Mesenchymal stem cell (in vitro differentiated cells and primary cell): Measurements from ENCODE around the gene MYT1.

Source experiments
- DNase-seq: peaks from one replicate; pipeline ENCODE4 v3.0.0-alpha.2; 2013
- H2AFZ ChIP-seq: one replicate; pipeline ENCODE4 v1.6.1; 2013; ENCODE audit warnings: low read depth, mild to moderate bottlenecking, control low read depth, inconsistent platforms, low read length, moderate library complexity
- H2AK5ac ChIP-seq: 2 replicates; pipeline ENCODE4 v1.6.1; 2013; ENCODE audit warnings: low read length, moderate library complexity, mild to moderate bottlenecking, inconsistent platforms; ENCODE audit not compliant: severe bottlenecking
- H2BK120ac ChIP-seq: one replicate; pipeline ENCODE4 v1.6.1; 2013; ENCODE audit warnings: low read depth, mild to moderate bottlenecking, inconsistent platforms, low read length, moderate library complexity
- H2BK12ac ChIP-seq, 2 experiments: one replicate each; pipeline ENCODE4 v1.6.1; 2013; ENCODE audit warnings: inconsistent platforms in 2 of 2, low read length in 2 of 2, mild to moderate bottlenecking in 2 of 2, moderate library complexity in 2 of 2, control low read depth in 1 of 2
- H2BK15ac ChIP-seq: one replicate; pipeline ENCODE4 v1.6.1; 2013; ENCODE audit warnings: mild to moderate bottlenecking, low read depth, inconsistent platforms; ENCODE audit not compliant: poor library complexity, severe bottlenecking
- H2BK5ac ChIP-seq: 2 replicates; pipeline ENCODE4 v1.6.1; 2013; ENCODE audit warnings: low read depth, mild to moderate bottlenecking, low read length, control low read depth, inconsistent platforms; ENCODE audit not compliant: poor library complexity, severe bottlenecking
- H3K14ac ChIP-seq, 2 experiments: one replicate each; pipeline ENCODE4 v1.6.1; 2013; ENCODE audit warnings: inconsistent platforms in 2 of 2, low read length in 2 of 2, control low read depth in 1 of 2, mild to moderate bottlenecking in 1 of 2, moderate library complexity in 1 of 2
- H3K18ac ChIP-seq, 2 experiments: one replicate each; pipeline ENCODE4 v1.6.1; 2013; ENCODE audit warnings: inconsistent platforms in 2 of 2, low read length in 2 of 2, control low read depth in 1 of 2, low read depth in 1 of 2, mild to moderate bottlenecking in 1 of 2
- H3K23ac ChIP-seq, 2 experiments: one replicate each; pipeline ENCODE4 v1.6.1; 2013; ENCODE audit warnings: inconsistent platforms in 2 of 2, low read length in 2 of 2, mild to moderate bottlenecking in 2 of 2, moderate library complexity in 2 of 2, control low read depth in 1 of 2
- H3K27ac ChIP-seq: 2 replicates; pipeline ENCODE4 v1.5.1; 2013; ENCODE audit warnings: mild to moderate bottlenecking, moderate library complexity, low read length, control low read depth, inconsistent platforms; ENCODE audit not compliant: poor library complexity, severe bottlenecking
- H3K27me3 ChIP-seq, 2 experiments: 2 replicates each; pipeline versions ENCODE4 v1.6.1 to v1.7.0; 2013; ENCODE audit warnings: low read length in 2 of 2, mild to moderate bottlenecking in 2 of 2, moderate library complexity in 2 of 2, control low read depth in 1 of 2, inconsistent platforms in 1 of 2; ENCODE audit not compliant: control insufficient read depth in 1 of 2, insufficient read depth in 1 of 2
- H3K36me3 ChIP-seq, 2 experiments: 2 replicates each; pipeline versions ENCODE4 v1.6.1 to v1.7.0; 2013; ENCODE audit warnings: low read length in 2 of 2, control low read depth in 1 of 2, inconsistent platforms in 1 of 2, low read depth in 1 of 2, mild to moderate bottlenecking in 1 of 2; ENCODE audit not compliant: insufficient read depth in 2 of 2, control insufficient read depth in 1 of 2
- H3K4ac ChIP-seq, 2 experiments: one replicate each; pipeline ENCODE4 v1.6.1; 2013; ENCODE audit warnings: inconsistent platforms in 2 of 2, low read length in 2 of 2, mild to moderate bottlenecking in 2 of 2, moderate library complexity in 2 of 2, control low read depth in 1 of 2, low read depth in 1 of 2
- H3K4me1 ChIP-seq: 2 replicates; pipeline ENCODE4 v1.6.1; 2013; ENCODE audit warnings: low read depth, low read length, control low read depth; ENCODE audit not compliant: control insufficient read depth, insufficient read depth
- H3K4me2 ChIP-seq: 2 replicates; pipeline ENCODE4 v1.6.1; 2013; ENCODE audit warnings: low read length, mild to moderate bottlenecking, inconsistent platforms; ENCODE audit not compliant: poor library complexity, severe bottlenecking
- H3K4me3 ChIP-seq, 2 experiments: 2 replicates each; pipeline versions ENCODE4 v1.5.1 to v1.7.0; 2013; ENCODE audit warnings: low read length in 2 of 2, mild to moderate bottlenecking in 2 of 2, control low read depth in 1 of 2, low read depth in 1 of 2; ENCODE audit not compliant: insufficient read depth in 1 of 2
- H3K79me1 ChIP-seq: replicated peaks from 2 replicates; pipeline ENCODE4 v1.6.1; 2013; ENCODE audit warnings: mild to moderate bottlenecking, control low read depth, low read length, inconsistent platforms; ENCODE audit not compliant: poor library complexity, severe bottlenecking
- H3K9ac ChIP-seq: 2 replicates; pipeline ENCODE4 v1.7.0; 2013; ENCODE audit warnings: mild to moderate bottlenecking, low read length, moderate library complexity
- H3K9me3 ChIP-seq: 2 replicates; pipeline ENCODE4 v1.7.0; 2013; ENCODE audit warnings: mild to moderate bottlenecking, low read length; ENCODE audit not compliant: control insufficient read depth
- H4K8ac ChIP-seq: one replicate; pipeline ENCODE4 v1.6.1; 2013; ENCODE audit warnings: inconsistent platforms, mild to moderate bottlenecking, low read length, moderate library complexity
- H4K91ac ChIP-seq: one replicate; pipeline ENCODE4 v1.6.1; 2013; ENCODE audit warnings: mild to moderate bottlenecking, low read length, inconsistent platforms
- WGBS: methylation state at CpG from one replicate; pipeline ENCODE4 v1.1.7; 2013; ENCODE audit warnings: mixed read lengths; 5-methylcytosine and 5-hydroxymethylcytosine counted together

The MYT1 gene

GRCh38 chr20:64265201-64265600, 100.9 kb downstream of the MYT1 start:
- Histone ChIP-seq H2AFZ (no peak overlapping the region), H4K8ac (no peak overlapping the region), H3K27me3 (no peaks in the 10 kb centered on the region), H2AK5ac (no peak overlapping the region), H3K4me1 (peaks cover 19% of the 10 kb centered on the region), H3K79me1 (peaks cover 38% of the 10 kb centered on the region), H3K36me3 (peaks cover 19 to 45% of the 10 kb centered on the region in 2 experiments), H3K18ac (no peak overlapping the region), H3K23ac (no peak overlapping the region), H3K9me3 (no peaks in the 10 kb centered on the region), H3K27ac (peak overlapping the region; percentile 21), H2BK15ac (no peak overlapping the region), H2BK120ac (no peak overlapping the region), H4K91ac (no peak overlapping the region), H2BK12ac (no peak overlapping the region), H3K4ac (no peak overlapping the region), H2BK5ac (no peak overlapping the region), H3K14ac (no peak overlapping the region), H3K9ac (no peak overlapping the region), H3K4me2 (no peak overlapping the region), H3K4me3 (no peak overlapping the region)
- DNase-seq, result no peak
- 96% methylated on average over 5 of the region's 5 CpGs for WGBS

GRCh38 chr20:64266988-64267387, 102.7 kb downstream of the MYT1 start:
- Histone ChIP-seq H3K23ac (no peak overlapping the region), H3K4me2 (no peak overlapping the region), H3K4ac (no peak overlapping the region), H2BK120ac (no peak overlapping the region), H3K4me1 (peaks cover 12% of the 10 kb centered on the region), H2BK15ac (no peak overlapping the region), H4K91ac (no peak overlapping the region), H3K27ac (no peak overlapping the region), H3K27me3 (no peaks in the 10 kb centered on the region), H2AFZ (no peak overlapping the region), H4K8ac (no peak overlapping the region), H2BK12ac (no peak overlapping the region), H3K36me3 (peaks cover 26 to 42% of the 10 kb centered on the region in 2 experiments), H3K14ac (no peak overlapping the region), H3K4me3 (no peak overlapping the region), H2AK5ac (no peak overlapping the region), H3K9ac (no peak overlapping the region), H2BK5ac (no peak overlapping the region), H3K79me1 (peaks cover 42% of the 10 kb centered on the region), H3K18ac (no peak overlapping the region), H3K9me3 (no peaks in the 10 kb centered on the region)
- 79% methylated on average over 3 of the region's 5 CpGs for WGBS
- no peak for DNase-seq

GRCh38 chr20:64268174-64268573, 103.9 kb downstream of the MYT1 start:
- Histone ChIP-seq H3K18ac (no peak overlapping the region), H3K36me3 (peaks cover 25 to 44% of the 10 kb centered on the region in 2 experiments), H2BK5ac (no peak overlapping the region), H3K9ac (no peak overlapping the region), H2BK15ac (no peak overlapping the region), H4K91ac (no peak overlapping the region), H3K4ac (no peak overlapping the region), H2AFZ (no peak overlapping the region), H3K14ac (no peak overlapping the region), H4K8ac (no peak overlapping the region), H2BK120ac (no peak overlapping the region), H2AK5ac (no peak overlapping the region), H3K4me1 (peaks cover 12% of the 10 kb centered on the region), H3K23ac (no peak overlapping the region), H3K4me3 (no peak overlapping the region), H3K9me3 (no peaks in the 10 kb centered on the region), H3K4me2 (no peak overlapping the region), H3K79me1 (peaks cover 35% of the 10 kb centered on the region), H2BK12ac (no peak overlapping the region), H3K27me3 (no peaks in the 10 kb centered on the region), H3K27ac (no peak overlapping the region)
- DNase-seq, result no peak
- WGBS, result 95% methylated on average over 9 of the region's 10 CpGs

GRCh38 chr20:64269604-64270411, 105.6 kb downstream of the MYT1 start:
- peaks cover 32% of the 10 kb centered on the region for H3K79me1 ChIP-seq
- H3K27me3 ChIP-seq, result no peaks in the 10 kb centered on the region
- H2BK15ac ChIP-seq, result no peak overlapping the region
- no peak overlapping the region for H3K27ac ChIP-seq
- 98% methylated on average over 53 of the region's 53 CpGs for WGBS
- H3K36me3 ChIP-seq, result peaks cover 30 to 49% of the 10 kb centered on the region in 2 experiments
- no peak for DNase-seq
- H2AK5ac ChIP-seq, result no peak overlapping the region
- H3K9ac ChIP-seq, result no peak overlapping the region
- H3K18ac ChIP-seq, result no peak overlapping the region
- H3K14ac ChIP-seq, result peak overlapping the region in 1 of 2 experiments; percentile 42
- H4K8ac ChIP-seq, result no peak overlapping the region
- H3K23ac ChIP-seq, result no peak overlapping the region
- no peak overlapping the region for H2BK5ac ChIP-seq
- peak overlapping the region; percentile 3 for H4K91ac ChIP-seq
- peak overlapping the region in 1 of 2 experiments; percentile 0 for H3K4me3 ChIP-seq
- peaks cover 12% of the 10 kb centered on the region for H3K4me1 ChIP-seq
- H3K4ac ChIP-seq, result no peak overlapping the region
- no peak overlapping the region for H2BK12ac ChIP-seq
- no peaks in the 10 kb centered on the region for H3K9me3 ChIP-seq
- H3K4me2 ChIP-seq, result no peak overlapping the region
- H2BK120ac ChIP-seq, result no peak overlapping the region
- H2AFZ ChIP-seq, result no peak overlapping the region
